Smooth muscle cell of the umbilical artery (primary cell): Measurements from ENCODE around the gene EVI2B. TPM values are rescaled to one million over a fixed set of nuclear protein-coding genes. Genes with fewer than 3 reads are reported as not detected.

Experiments used
- total RNA-seq: library from RNA; depleted of rRNA; stranded (reverse); fragments of >200 nt; gene quantifications from 2 replicates; pipeline ENCODE4 v1.2.3, GENCODE V29; 2014

EVI2B gene, protein sequence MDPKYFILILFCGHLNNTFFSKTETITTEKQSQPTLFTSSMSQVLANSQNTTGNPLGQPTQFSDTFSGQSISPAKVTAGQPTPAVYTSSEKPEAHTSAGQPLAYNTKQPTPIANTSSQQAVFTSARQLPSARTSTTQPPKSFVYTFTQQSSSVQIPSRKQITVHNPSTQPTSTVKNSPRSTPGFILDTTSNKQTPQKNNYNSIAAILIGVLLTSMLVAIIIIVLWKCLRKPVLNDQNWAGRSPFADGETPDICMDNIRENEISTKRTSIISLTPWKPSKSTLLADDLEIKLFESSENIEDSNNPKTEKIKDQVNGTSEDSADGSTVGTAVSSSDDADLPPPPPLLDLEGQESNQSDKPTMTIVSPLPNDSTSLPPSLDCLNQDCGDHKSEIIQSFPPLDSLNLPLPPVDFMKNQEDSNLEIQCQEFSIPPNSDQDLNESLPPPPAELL
- not detected in 2 replicates for total RNA-seq

DNA sequence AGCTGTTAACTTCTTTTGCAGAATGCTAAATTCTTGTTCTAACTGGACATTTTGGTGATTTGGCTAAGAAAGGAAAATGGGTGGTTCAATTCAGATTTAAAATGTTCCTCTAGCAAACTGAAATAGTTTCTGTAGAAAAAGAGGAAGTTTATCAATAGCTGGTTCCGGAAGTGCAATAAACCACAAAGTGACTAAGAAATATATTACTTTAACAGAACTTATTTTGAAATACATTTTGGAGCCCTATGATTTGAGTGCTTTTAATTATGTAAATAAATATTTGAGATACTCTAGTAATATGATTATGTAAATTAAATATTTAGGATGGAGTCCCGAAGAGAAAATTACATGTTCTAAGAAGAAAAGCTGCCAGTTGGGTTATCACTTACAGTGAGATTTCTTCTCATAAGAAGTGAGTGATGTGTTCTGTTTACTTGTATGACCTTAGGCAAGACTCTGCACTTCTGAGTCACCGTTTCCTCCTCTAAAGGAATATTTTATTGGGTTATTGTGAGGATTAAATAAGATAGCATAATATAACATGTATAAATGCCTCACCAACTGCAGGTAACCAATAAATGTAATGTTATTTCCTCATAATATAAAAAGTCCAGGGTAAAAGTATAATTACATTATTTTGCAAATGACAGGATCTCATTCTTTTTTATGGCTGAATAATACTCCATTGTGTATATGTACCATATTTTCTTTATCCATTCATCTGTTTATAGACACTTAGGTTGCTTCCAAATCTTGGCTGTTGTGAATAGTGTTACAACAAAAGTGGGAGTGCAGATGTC is at the start of gene EVI2B:
TSS of gene EVI2B (minus strand) at position 73 of the 800 bp plus-strand sequence. CDS start 8,445 bp downstream, outside the sequence.

DNA sequence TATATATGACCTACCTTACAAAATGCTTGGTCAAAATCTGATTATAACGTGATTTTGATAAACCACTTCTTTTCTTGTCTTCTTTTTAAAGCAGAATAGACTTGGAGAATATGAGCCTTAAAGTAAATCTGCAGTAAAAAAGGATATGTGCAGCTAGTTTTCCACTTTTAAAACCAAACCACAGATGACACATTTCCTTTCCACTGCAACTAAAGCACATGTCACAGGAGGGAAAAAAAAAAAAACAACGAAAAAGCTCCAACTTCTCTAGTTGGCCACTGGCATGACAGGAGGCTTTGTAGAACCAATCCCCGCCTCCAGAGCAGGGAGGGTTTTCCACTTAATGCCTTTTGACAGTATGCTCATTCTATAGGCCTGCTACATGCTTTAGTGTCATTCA is 7.6 kb upstream of the EVI2B start, which contains the start of gene EVI2A:
TSS of gene EVI2A (minus strand) at position 142 of the 400 bp plus-strand sequence. CDS start 2,609 bp downstream, outside the sequence.

DNA sequence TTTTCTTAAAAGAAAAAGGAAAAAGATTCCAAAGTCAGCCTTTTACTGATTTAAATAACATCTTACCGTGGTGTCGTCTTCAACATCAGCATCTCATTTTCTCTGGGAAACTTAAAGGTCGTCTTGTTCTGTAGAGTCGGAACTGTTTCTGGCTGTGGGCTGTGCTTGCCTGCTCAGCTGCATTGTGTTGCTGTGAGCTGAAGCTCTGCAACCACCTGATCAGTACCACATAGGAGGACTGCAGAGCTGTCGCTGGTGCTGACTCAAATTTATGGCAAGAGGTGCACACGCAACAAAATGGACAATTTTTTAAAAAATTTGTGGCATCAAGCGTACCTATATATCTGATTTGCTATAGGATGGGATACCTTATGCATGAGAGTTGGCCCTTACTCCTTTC is 16.8 kb downstream of the EVI2B start, which contains the start of gene OMG:
TSS of gene OMG (minus strand) at position 150 of the 400 bp plus-strand sequence. CDS start 908 bp downstream, outside the sequence.

Other genes starting within 250 kb of the EVI2B start
- 73.0 and 89.5 TPM in 2 replicates for gene NF1, start 219.1 kb downstream of the EVI2B start, total RNA-seq
- gene OMG, start 16.8 kb downstream of the EVI2B start, total RNA-seq: not detected in 2 replicates
- gene EVI2A, start 7.6 kb upstream of the EVI2B start, total RNA-seq: 0.09 and 0.59 TPM in 2 replicates
- gene RAB11FIP4, start 77.6 kb upstream of the EVI2B start, total RNA-seq: under 0.01 and 0.74 TPM in 2 replicates